Mononuclear cell (primary cell): Measurements from ENCODE around the gene OR51E1. TPM values are rescaled to one million over a fixed set of nuclear protein-coding genes. Genes with fewer than 3 reads are reported as not detected.

Experiments used
- H3K27me3 ChIP-seq: 2 replicates; pipeline ENCODE4 v1.6.0; 2011; ENCODE audit warnings: low read length, control low read depth; ENCODE audit not compliant: insufficient read depth
- H3K4me1 ChIP-seq: 2 replicates; pipeline ENCODE4 v1.5.1; 2011; ENCODE audit warnings: mild to moderate bottlenecking, low read length, control low read depth; ENCODE audit not compliant: insufficient read depth
- H3K4me3 ChIP-seq: 2 replicates; pipeline ENCODE4 v1.5.1; 2011; ENCODE audit warnings: mild to moderate bottlenecking, low read length, moderate library complexity
- H3K9me3 ChIP-seq: 2 replicates; pipeline ENCODE4 v1.5.1; 2011; ENCODE audit warnings: low read depth, mild to moderate bottlenecking, control low read depth, low read length
- total RNA-seq: library from RNA; depleted of rRNA; stranded (reverse); fragments of >200 nt; gene quantifications from one replicate; pipeline ENCODE4 v1.2.3, GENCODE V29; 2012

Gene OR51E1
- total RNA-seq, 1 donor: not detected

DNA sequence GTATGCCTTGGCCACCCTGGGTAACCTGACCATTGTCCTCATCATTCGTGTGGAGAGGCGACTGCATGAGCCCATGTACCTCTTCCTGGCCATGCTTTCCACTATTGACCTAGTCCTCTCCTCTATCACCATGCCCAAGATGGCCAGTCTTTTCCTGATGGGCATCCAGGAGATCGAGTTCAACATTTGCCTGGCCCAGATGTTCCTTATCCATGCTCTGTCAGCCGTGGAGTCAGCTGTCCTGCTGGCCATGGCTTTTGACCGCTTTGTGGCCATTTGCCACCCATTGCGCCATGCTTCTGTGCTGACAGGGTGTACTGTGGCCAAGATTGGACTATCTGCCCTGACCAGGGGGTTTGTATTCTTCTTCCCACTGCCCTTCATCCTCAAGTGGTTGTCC, 3.9 kb upstream of the OR51E1 start:
- Histone ChIP-seq H3K9me3 (no peaks in the 10 kb centered on the region), H3K27me3 (no peaks in the 10 kb centered on the region), H3K4me3 (no peak overlapping the region), H3K4me1 (no peaks in the 10 kb centered on the region)

DNA sequence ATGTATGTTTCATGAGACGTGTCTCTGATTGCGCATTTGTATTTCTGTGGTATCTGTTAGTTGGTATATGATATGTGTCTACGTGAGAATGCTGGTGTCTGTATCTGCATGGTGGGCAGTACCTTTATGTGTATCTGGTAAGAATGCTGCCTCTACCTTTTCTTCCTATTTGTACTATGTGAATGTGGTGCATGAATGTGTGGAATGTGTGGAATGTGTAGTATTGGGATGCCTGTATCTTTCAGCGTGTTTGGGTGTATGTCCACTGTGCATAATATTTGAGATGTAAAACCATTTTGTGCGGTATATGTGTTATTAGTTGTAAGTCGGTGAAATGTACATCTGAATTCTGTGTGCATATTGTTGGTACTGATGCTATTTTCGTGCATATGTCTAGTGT, 2.3 kb upstream of the OR51E1 start:
- Histone ChIP-seq H3K9me3 (no peaks in the 10 kb centered on the region), H3K27me3 (no peaks in the 10 kb centered on the region), H3K4me3 (no peak overlapping the region), H3K4me1 (no peaks in the 10 kb centered on the region)

DNA sequence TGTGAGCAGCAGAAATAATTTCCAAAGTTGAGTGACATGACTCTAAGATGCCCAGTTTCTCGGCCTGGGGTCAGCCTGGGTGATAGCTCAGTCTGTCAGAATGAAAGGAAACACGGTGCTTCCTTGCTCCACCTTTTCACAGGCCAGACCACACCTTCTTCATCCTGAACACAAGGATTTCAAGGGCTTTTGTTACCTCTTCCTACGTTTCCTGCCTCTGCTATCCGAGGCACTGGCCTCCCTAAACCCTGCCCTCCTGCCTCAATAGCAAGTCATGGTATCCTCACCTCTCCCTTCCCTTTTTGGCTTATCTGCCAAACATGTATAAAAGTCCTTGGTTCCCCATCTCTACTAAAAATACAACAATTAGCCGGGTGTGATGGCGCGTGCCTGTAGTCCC, 1.7 kb upstream of the OR51E1 start:
- no peak overlapping the region for H3K4me3 ChIP-seq
- no peaks in the 10 kb centered on the region for H3K4me1 ChIP-seq
- no peaks in the 10 kb centered on the region for H3K27me3 ChIP-seq
- no peaks in the 10 kb centered on the region for H3K9me3 ChIP-seq

DNA sequence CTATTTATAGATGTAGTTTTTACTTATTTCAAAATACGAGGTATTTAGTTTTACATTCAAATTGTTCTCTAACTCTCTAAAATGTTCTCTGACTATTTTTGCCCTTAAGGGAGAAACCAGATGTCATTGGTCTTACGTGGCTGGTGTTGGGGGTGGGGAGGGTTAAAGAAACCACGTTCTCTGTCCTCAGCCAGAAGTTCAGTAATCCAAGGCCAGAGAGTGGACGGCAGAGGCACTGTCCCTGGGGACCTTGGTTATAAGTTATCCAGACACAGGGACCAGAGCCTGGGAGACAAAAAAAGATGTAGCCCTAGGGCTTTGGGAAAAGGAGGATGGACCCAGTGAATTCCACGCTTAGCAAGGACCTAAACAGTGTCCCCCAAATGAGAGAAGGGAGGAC, 706 bp upstream of the OR51E1 start:
- Histone ChIP-seq H3K4me3 (no peak overlapping the region), H3K9me3 (no peaks in the 10 kb centered on the region), H3K27me3 (no peaks in the 10 kb centered on the region), H3K4me1 (no peaks in the 10 kb centered on the region)

DNA sequence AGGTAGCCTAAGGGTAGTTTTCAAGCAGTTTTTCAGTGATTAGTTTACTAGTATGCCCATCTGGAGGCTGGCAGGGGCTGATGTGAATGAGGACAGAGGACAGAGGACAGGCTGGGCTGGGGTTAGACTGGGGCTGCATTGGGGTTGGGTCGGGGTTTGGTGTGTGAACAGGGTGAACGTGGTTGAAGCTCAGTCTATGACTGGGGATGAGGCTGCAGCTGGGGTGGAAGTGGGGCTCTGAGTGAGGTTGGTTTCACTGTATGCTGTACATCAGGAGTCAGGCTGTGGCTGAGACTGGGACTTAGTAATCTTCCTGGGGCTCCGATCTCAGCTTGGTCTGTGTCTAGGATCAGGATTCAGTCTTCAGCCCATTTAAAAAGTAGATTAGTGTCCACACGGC, 451 bp downstream of the OR51E1 start:
- no peak overlapping the region for H3K4me3 ChIP-seq
- H3K9me3 ChIP-seq: no peaks in the 10 kb centered on the region
- H3K4me1 ChIP-seq: no peaks in the 10 kb centered on the region
- H3K27me3 ChIP-seq: no peaks in the 10 kb centered on the region

DNA sequence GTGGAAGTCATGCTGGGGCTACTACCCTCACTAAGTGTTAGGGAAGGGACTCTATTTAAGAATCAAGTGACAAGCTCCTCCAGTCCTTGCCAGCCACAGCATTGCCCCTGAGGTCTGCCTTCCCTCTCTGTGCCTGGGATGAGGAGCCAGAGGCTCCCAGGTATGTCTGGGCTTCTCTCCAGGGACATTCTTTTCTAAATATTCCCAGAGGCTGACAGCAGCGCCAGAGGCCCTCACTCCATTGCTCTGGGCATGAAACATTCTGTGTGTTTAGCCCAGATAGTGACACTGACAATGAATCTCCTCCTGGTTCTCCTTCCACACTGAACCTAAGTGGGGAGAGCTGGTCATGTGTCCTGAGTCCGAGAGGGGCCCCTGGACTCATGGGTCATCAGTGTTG, 2.2 kb downstream of the OR51E1 start:
- no peaks in the 10 kb centered on the region for H3K9me3 ChIP-seq
- H3K27me3 ChIP-seq: no peaks in the 10 kb centered on the region
- H3K4me3 ChIP-seq: no peak overlapping the region
- H3K4me1 ChIP-seq: no peaks in the 10 kb centered on the region

DNA sequence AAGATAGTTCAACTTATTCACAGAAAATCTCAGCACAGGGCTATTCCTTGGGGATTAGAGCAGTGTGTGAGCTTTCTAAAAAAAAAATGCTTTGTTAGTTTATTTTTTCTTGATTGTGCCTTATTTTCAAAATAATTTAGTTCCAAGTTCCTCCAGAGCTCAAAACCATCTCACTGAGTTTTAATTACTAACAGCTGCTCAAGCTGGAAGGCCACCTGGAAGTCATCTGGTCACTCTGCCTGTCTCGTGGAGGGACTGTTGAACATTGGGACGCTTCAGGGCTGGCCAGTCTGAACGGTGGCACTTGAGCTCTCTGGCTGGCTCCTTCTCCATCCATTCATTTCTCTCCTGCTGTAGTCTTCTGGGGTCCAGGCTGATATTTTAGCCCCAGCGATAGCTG, 4.0 kb downstream of the OR51E1 start:
- no peaks in the 10 kb centered on the region for H3K27me3 ChIP-seq
- no peaks in the 10 kb centered on the region for H3K4me1 ChIP-seq
- H3K9me3 ChIP-seq: no peaks in the 10 kb centered on the region
- no peak overlapping the region for H3K4me3 ChIP-seq

DNA sequence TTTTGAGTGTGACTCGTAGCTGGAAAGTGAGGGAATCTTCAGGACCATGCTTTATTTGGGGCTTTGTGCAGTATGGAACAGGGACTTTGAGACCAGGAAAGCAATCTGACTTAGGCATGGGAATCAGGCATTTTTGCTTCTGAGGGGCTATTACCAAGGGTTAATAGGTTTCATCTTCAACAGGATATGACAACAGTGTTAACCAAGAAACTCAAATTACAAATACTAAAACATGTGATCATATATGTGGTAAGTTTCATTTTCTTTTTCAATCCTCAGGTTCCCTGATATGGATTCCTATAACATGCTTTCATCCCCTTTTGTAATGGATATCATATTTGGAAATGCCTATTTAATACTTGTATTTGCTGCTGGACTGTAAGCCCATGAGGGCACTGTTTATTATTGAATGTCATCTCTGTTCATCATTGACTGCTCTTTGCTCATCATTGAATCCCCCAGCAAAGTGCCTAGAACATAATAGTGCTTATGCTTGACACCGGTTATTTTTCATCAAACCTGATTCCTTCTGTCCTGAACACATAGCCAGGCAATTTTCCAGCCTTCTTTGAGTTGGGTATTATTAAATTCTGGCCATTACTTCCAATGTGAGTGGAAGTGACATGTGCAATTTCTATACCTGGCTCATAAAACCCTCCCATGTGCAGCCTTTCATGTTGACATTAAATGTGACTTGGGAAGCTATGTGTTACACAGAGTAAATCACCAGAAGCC, 11.0 kb downstream of the OR51E1 start:
- Histone ChIP-seq H3K27me3 (no peaks in the 10 kb centered on the region), H3K4me1 (no peaks in the 10 kb centered on the region), H3K4me3 (no peak overlapping the region), H3K9me3 (no peaks in the 10 kb centered on the region)

DNA sequence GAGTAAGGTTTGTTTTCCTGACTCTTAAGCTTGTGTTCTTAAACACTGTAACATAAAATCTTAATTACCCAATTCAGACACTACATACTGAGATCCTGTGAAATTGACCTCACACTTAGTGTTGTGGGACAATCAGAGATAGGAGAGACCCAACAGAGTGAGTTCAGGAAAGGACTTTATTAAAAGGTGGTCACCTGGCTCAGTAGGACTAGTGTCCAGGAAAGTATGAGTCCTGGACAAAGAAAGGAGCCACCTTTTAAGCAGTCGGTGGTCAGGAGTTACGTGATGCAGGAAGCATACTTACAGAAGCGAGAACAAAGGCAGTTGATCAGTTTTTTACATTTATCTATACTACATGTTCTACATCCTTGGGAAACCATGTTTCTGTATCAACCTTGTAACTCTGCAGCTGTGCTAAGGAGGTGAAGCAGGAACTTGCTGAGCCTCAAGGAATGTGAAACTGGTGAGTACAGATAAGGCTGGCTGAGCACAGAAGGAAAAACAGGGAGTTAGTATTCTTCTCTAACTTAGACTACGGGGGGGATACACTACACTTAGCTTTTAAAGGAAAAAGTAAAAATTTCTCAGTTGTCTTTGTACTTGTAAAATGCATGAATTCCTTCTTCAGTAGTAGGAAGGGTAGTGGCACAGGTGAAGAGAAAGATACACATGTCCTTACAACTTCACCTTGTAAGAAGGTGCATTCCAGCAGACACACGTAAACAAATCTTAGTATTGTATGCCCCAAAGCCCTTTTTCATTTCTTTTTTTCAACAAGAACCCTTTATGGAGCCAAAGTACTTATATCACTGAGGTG, 15.1 kb downstream of the OR51E1 start:
- Histone ChIP-seq H3K27me3 (no peaks in the 10 kb centered on the region), H3K9me3 (no peaks in the 10 kb centered on the region), H3K4me1 (no peaks in the 10 kb centered on the region), H3K4me3 (no peak overlapping the region)

DNA sequence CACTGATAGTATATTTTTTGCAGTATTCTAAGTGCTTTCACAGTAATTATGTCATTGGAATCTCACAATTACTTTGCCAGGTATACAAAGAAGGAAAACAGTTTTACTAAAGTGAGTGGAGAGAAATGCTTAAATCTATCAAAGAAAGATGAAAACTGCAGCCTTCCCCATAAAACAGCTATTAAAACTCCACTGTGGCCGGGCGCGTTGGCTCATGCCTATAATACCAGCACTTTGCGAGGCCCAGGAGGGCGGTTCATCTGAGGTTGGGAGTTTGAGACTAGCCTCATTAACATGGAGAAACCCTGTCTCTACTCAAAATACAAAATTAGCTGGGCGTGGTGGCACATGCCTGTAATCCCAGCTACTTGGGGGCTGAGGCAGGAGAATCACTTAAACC, 19.1 kb downstream of the OR51E1 start:
- no peaks in the 10 kb centered on the region for H3K9me3 ChIP-seq
- H3K4me1 ChIP-seq: no peaks in the 10 kb centered on the region
- no peaks in the 10 kb centered on the region for H3K27me3 ChIP-seq
- no peak overlapping the region for H3K4me3 ChIP-seq

DNA sequence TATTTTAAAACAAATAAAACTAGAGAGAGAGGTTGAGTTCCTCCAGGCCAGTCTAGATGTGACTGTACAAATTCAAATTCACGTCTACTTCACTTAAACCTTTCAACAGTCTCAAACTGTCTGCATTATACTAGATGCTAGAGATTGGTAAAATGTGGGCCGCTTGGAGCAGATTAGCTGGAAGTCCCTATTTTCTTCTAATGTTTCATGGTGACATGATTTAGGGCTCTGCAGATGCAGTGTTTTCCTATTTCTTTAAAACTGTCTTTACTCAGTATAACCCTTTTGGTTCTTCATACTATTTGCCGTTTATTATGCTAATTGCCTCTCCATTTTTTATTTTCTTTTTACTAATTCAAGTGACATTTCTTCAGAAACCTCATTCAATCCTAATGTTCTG, 20.4 kb downstream of the OR51E1 start:
- no peaks in the 10 kb centered on the region for H3K27me3 ChIP-seq
- H3K4me1 ChIP-seq: no peaks in the 10 kb centered on the region
- no peaks in the 10 kb centered on the region for H3K9me3 ChIP-seq
- H3K4me3 ChIP-seq: no peak overlapping the region

DNA sequence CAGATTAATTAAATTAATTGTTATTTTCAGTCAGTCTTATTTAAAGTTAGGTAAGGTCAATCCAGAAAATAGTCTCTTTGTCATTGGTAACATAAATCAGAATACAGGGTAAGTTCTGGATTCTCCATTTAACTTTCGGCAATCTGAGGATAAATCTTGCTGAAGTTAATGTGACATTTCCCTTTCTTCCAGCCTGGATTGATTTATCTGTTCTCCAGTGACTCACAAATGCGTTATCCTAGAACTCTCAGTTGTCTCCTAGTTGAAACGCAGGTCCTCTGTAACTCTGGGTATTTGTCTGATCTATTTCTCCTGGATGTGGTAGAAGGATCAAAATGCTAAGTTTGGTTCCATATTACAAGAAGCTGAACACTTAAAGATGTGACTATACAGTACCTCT, 21.0 kb downstream of the OR51E1 start:
- Histone ChIP-seq H3K27me3 (no peaks in the 10 kb centered on the region), H3K4me1 (no peaks in the 10 kb centered on the region)

DNA sequence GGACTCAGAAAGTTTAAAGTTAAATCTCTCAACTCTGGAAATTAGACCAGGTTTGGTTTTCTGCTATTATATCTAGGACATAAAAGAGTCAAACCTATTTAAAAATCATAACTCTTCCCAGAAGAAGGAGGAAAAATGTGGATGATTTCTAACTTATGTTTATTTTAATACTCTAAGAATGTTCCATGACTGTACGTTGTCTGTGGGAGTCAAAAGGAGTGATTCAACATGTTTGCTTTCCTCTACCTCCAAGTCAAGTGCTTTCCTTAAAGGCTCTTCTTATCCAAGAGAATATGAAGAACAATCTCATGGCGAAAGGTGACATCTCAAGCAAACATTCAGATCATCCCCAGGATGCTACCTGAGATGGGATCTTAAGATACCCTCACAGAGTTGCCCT, 21.6 kb downstream of the OR51E1 start:
- Histone ChIP-seq H3K27me3 (no peaks in the 10 kb centered on the region), H3K4me1 (no peaks in the 10 kb centered on the region), H3K4me3 (no peak overlapping the region), H3K9me3 (no peaks in the 10 kb centered on the region)

More for the DNA sequence above, 21.0 kb downstream of the OR51E1 start:
- Histone ChIP-seq H3K9me3 (no peaks in the 10 kb centered on the region), H3K4me3 (no peak overlapping the region)

DNA sequence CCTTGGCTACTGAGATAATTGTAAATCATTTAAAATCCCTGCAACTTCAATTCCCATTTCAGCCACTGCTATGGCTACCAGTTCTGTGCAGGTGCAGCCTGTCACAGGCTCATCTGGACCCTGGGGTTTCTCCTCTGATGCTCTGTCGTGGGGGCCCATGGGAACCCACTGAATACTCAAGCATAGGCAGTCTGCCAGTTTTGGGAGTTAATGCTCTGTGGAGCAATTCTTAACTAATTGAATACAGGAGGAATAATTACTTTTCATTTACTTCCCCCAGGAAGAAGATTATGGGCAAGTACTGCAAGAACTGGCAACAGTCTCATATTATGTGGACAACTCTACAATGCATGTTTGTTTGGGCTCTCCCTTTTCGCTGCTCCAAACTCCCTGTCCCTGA, 28.0 kb downstream of the OR51E1 start:
- Histone ChIP-seq H3K27me3 (no peaks in the 10 kb centered on the region), H3K9me3 (no peaks in the 10 kb centered on the region), H3K4me1 (no peaks in the 10 kb centered on the region), H3K4me3 (no peak overlapping the region)

DNA sequence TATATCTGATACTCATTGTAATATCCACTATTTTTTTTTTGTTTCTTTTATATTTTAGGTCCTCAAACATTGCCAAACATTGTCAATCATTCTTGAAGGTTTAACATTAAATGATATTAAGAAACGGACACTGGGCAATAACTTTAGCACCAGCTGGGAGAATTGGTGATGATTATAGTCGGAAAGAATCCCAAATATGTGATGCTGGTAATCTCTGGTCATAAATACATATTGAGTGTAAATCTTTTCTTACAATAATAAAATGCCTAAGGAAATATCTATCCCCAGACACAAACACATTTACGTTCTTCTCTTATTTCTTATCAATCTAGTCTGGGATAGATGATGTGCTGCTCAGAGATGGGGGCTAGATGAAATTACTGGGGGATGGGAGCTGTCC, 28.7 kb downstream of the OR51E1 start:
- no peak overlapping the region for H3K4me3 ChIP-seq
- H3K9me3 ChIP-seq: no peaks in the 10 kb centered on the region
- no peaks in the 10 kb centered on the region for H3K27me3 ChIP-seq

DNA sequence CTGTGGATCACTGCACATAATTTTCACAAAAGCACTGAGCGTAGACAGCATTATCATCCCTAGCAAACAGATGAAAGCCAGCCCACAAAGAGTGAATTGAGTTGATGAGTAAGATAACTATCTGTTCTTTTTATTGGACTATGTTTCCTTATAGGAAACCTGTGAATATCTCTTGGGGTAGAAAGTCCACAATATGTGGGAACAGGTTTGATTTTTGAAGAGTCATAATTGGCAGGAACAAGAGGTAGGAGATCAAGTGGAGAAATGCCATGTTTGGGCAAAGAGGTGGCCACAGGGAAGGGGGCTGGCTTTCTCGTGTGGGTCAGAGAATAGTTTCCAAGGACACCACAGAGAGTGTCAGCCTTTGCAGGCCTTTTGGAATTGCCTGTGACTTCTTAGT, 30.0 kb downstream of the OR51E1 start:
- H3K9me3 ChIP-seq: no peaks in the 10 kb centered on the region
- no peak overlapping the region for H3K4me3 ChIP-seq
- no peaks in the 10 kb centered on the region for H3K4me1 ChIP-seq
- H3K27me3 ChIP-seq: no peaks in the 10 kb centered on the region

More for the DNA sequence above, 28.7 kb downstream of the OR51E1 start:
- no peaks in the 10 kb centered on the region for H3K4me1 ChIP-seq
